ENCODE results near the gene DSPP.
"Not testable (repeated sequence)": the region's sequence is repeated elsewhere in the genome, so short reads cannot be mapped to it uniquely, and the experiment has no call there.

The DSPP gene

DNA sequence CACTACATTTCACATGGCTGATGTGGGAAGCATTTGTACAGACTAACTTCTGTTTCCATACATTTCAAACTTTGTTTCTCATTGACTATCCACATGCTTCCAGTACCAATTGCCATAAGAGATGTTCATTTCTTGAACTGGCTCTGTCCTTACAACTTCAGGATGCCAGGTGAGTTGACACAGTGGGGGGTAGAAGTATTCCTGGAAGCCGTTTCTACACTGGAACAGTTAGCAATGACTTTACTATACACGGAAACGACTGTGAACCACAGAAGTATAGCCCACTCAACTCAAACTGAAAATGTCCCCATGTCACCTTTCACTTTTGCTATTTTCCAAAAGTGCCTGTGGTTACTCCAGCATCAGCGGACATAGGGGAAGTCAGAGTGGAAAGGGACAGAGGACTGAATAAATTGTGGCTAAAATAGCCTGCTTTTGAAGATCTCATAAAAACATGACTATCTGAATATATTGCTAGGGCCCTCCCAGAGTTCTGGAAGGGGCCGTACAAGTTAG is 38.0 kb upstream of the DSPP start:
- no peak overlapping the region for H3K27ac ChIP-seq (ENCODE audit: low read depth, low read length)
- TF ChIP-seq, protein P1, sequence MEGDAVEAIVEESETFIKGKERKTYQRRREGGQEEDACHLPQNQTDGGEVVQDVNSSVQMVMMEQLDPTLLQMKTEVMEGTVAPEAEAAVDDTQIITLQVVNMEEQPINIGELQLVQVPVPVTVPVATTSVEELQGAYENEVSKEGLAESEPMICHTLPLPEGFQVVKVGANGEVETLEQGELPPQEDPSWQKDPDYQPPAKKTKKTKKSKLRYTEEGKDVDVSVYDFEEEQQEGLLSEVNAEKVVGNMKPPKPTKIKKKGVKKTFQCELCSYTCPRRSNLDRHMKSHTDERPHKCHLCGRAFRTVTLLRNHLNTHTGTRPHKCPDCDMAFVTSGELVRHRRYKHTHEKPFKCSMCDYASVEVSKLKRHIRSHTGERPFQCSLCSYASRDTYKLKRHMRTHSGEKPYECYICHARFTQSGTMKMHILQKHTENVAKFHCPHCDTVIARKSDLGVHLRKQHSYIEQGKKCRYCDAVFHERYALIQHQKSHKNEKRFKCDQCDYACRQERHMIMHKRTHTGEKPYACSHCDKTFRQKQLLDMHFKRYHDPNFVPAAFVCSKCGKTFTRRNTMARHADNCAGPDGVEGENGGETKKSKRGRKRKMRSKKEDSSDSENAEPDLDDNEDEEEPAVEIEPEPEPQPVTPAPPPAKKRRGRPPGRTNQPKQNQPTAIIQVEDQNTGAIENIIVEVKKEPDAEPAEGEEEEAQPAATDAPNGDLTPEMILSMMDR (IDR thresholded peaks at IDR 0.05; ENCODE audit: insufficient read depth, low read length, poor library complexity, severe bottlenecking) = no peak
- no peak for TF ChIP-seq EZH2phosphoT487 (conservative IDR thresholded peaks at IDR 0.05; ENCODE audit: low read length)
- no peak overlapping the region for H2AFZ ChIP-seq (ENCODE audit: low read depth, low read length, severe bottlenecking)
- H3K9ac ChIP-seq (ENCODE audit: low read length) = no peak overlapping the region
- H3K27me3 ChIP-seq (ENCODE audit: low read length) = no peaks in the 10 kb centered on the region
- no peaks in the 10 kb centered on the region for H3K36me3 ChIP-seq (ENCODE audit: low read length)
- no peaks in the 10 kb centered on the region for H3K79me2 ChIP-seq (ENCODE audit: insufficient read depth, low read length)
- no peaks in the 10 kb centered on the region for H3F3A ChIP-seq (ENCODE audit: insufficient read depth)
- H3K4me3 ChIP-seq (ENCODE audit: insufficient read depth, low read length, poor library complexity, severe bottlenecking) = no peak overlapping the region
- H3K4me2 ChIP-seq (ENCODE audit: low read depth, low read length, poor library complexity, severe bottlenecking) = no peak overlapping the region
- no peaks in the 10 kb centered on the region for H3K9me3 ChIP-seq (ENCODE audit: insufficient read depth, low read length)
- no peaks in the 10 kb centered on the region for H3K9me2 ChIP-seq (replicated peaks; ENCODE audit: insufficient read depth, low read length)
- H4K20me1 ChIP-seq (ENCODE audit: low read depth, low read length) = no peaks in the 10 kb centered on the region

DNA sequence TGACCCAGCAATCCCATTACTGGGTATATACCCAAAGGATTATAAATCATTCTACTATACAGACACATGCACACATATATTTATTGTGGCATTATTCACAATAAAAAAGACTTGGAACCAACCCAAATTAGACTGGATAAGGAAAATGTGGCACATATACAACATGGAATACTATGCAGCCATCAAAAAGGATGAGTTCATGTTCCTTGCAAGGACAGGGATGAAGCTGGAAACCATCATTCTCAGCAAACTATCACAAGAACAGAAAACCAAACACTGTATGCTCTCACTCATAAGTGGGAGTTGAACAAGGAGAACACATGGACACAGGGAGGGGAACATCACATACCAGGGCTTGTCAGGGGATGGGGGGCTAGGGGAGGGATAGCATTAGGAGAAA is 34.0 kb upstream of the DSPP start:
- H3K9ac ChIP-seq (ENCODE audit: low read length); H3K4me3 ChIP-seq (ENCODE audit: insufficient read depth, low read length, poor library complexity, severe bottlenecking); H3K9me3 ChIP-seq (ENCODE audit: insufficient read depth, low read length); H3K27me3 ChIP-seq (ENCODE audit: low read length); H2AFZ ChIP-seq (ENCODE audit: low read depth, low read length, severe bottlenecking); H3K4me2 ChIP-seq (ENCODE audit: low read depth, low read length, poor library complexity, severe bottlenecking); H3K27ac ChIP-seq (ENCODE audit: low read depth, low read length); H3K79me2 ChIP-seq (ENCODE audit: insufficient read depth, low read length); H3F3A ChIP-seq (ENCODE audit: insufficient read depth); H3K9me2 ChIP-seq (replicated peaks; ENCODE audit: insufficient read depth, low read length); H4K20me1 ChIP-seq (ENCODE audit: low read depth, low read length); H3K36me3 ChIP-seq (ENCODE audit: low read length): not testable (repeated sequence)

DNA sequence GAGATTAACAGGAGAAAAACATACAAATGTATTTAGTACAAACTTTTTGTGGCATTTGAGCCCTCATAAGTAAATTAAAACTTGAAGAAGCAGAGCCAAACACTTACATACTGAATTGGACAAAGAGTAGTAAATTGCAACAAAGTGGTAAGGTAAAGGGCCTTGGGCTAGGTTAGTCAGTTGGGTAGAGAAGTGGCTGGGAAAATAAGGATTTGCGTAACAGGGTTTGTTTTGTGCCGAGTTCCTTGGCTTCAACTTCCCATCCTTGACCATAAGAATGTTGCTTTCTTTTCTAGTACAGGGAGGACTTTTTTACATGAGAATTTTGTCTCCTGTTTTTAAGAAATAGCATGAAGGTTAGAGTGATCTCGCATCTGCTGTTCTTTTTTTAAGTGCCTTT is 33.3 kb upstream of the DSPP start:
- Histone ChIP-seq H4K20me1 (ENCODE audit: low read depth, low read length) (no peaks in the 10 kb centered on the region), H3K36me3 (ENCODE audit: low read length) (no peaks in the 10 kb centered on the region), H3F3A (ENCODE audit: insufficient read depth) (no peaks in the 10 kb centered on the region), H3K27me3 (ENCODE audit: low read length) (no peaks in the 10 kb centered on the region), H3K4me3 (ENCODE audit: insufficient read depth, low read length, poor library complexity, severe bottlenecking) (no peak overlapping the region), H3K79me2 (ENCODE audit: insufficient read depth, low read length) (no peaks in the 10 kb centered on the region), H3K9me3 (ENCODE audit: insufficient read depth, low read length) (no peaks in the 10 kb centered on the region), H3K4me2 (ENCODE audit: low read depth, low read length, poor library complexity, severe bottlenecking) (no peak overlapping the region), H2AFZ (ENCODE audit: low read depth, low read length, severe bottlenecking) (no peak overlapping the region), H3K9me2 (replicated peaks; ENCODE audit: insufficient read depth, low read length) (no peaks in the 10 kb centered on the region), H3K27ac (ENCODE audit: low read depth, low read length) (no peak overlapping the region), H3K9ac (ENCODE audit: low read length) (no peak overlapping the region)
- TF ChIP-seq EZH2phosphoT487 (conservative IDR thresholded peaks at IDR 0.05; ENCODE audit: low read length) = no peak
- TF ChIP-seq, protein P1 (IDR thresholded peaks at IDR 0.05; ENCODE audit: insufficient read depth, low read length, poor library complexity, severe bottlenecking) = no peak

DNA sequence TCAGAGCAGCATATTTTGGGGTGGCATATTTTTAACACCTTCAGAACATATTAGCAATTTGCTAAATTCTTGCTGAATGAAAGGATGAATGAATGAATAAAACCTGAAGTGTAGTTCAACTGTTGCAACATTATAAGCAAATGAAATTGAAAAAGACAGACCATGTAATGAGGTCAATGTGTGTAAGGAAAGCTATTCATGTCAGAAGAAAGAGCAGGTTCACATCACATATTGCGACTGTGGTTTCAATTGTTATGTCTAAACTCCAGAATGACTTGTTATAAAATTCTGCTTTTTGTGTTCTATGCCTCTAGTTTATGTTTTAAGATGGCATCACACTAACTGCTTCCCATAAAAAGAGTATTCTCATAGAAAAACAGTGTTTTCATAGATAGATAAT is 32.9 kb upstream of the DSPP start:
- Histone ChIP-seq H3K9me3 (ENCODE audit: insufficient read depth, low read length) (no peaks in the 10 kb centered on the region), H3K79me2 (ENCODE audit: insufficient read depth, low read length) (no peaks in the 10 kb centered on the region), H3K9ac (ENCODE audit: low read length) (no peak overlapping the region), H3K9me2 (replicated peaks; ENCODE audit: insufficient read depth, low read length) (no peaks in the 10 kb centered on the region), H3K36me3 (ENCODE audit: low read length) (no peaks in the 10 kb centered on the region), H3K27ac (ENCODE audit: low read depth, low read length) (no peak overlapping the region), H2AFZ (ENCODE audit: low read depth, low read length, severe bottlenecking) (no peak overlapping the region), H4K20me1 (ENCODE audit: low read depth, low read length) (no peaks in the 10 kb centered on the region), H3K4me2 (ENCODE audit: low read depth, low read length, poor library complexity, severe bottlenecking) (no peak overlapping the region), H3K27me3 (ENCODE audit: low read length) (no peaks in the 10 kb centered on the region), H3F3A (ENCODE audit: insufficient read depth) (no peaks in the 10 kb centered on the region), H3K4me3 (ENCODE audit: insufficient read depth, low read length, poor library complexity, severe bottlenecking) (no peak overlapping the region)
- no peak for TF ChIP-seq EZH2phosphoT487 (conservative IDR thresholded peaks at IDR 0.05; ENCODE audit: low read length)

All from SU-DHL-6 (cell line).